ENCODE data around the gene UBALD2.
"Not testable (repeated sequence)": the region's sequence is repeated elsewhere in the genome, so short reads cannot be mapped to it uniquely, and the experiment has no call there.

The UBALD2 gene

GRCh38 chr17:76264755-76265623, at the start of gene UBALD2:
Gene UBALD2, plus strand, starts transcription at chr17:76265348. Its CDS starts 158 bp downstream, at chr17:76265506.
- DNase-seq, result peak; percentile 98

DNA sequence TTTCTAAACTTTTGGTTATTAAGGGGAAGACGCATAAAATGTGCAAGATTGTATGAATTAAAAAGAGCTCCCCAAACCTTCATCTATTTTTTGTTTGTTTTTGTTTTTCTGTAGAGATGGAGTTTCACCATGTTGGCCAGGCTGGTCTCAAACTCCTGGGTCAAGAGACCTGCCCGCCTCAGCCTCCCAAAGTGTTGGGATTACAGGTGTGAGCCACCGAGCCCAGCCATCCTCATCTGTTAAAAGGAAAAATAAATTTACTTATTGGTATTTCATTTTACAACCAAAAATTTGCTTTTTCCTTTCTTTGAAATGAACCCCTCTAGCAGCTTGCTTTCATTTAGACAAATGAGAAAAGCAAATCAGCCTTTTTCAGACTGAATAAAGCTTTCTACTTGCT, 48.1 kb upstream of the UBALD2 start:
- DNase-seq, result no peak

DNA sequence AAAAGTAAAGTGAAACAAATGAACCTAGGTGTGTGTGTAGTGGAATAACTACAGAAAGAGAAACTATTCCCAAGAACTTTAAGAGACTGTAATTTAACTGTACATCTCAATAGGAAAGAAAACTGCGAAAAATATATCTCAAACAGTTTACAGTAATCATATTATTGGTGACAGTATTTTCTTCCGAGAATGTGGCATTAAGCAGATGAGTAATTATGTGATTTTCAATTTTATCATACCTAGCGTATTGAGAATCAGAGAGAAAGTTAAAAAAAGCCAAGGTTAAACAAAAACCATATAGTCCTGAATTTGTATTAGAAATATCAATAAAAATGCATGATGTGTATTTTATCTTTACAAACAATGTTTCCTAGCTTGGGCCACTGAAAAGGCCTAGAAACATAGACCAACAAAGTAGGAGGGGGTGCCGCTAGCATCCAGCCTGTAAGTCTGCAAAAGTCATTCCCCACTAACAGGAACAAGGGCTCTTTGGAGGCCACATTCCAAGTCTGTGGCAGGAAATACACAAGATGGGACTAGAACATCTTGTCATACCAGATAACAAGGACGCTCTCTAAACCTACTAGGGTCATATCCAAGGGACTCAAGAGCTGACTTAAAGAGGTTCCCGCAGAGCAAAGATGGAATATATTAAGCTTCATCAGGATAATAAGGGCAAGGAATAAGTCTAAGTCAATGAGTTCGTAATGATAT, 45.3 kb upstream of the UBALD2 start:
- DNase-seq, result no peak

DNA sequence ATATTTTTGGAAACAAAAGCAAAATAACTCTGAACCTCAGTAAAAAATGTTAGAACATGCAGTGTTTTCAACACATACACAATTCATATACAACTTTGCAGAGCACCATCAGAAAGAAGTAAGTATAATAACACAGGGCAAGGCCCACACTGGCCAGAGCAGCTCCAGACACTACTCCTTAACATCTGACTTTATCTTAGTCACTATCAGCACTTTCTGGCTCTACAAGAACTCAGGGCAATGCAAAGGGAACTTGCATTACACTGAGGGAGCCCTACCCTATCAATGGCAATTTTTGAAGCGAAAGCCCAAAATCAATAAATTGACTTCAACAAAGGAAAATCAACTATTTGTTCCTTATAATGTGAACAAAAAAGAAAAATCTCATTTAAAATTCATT, 41.3 kb upstream of the UBALD2 start:
- DNase-seq, result no peak

GRCh38 chr17:76225373-76226086, 39.6 kb upstream of the UBALD2 start:
- DNase-seq, result not testable (repeated sequence)

DNA sequence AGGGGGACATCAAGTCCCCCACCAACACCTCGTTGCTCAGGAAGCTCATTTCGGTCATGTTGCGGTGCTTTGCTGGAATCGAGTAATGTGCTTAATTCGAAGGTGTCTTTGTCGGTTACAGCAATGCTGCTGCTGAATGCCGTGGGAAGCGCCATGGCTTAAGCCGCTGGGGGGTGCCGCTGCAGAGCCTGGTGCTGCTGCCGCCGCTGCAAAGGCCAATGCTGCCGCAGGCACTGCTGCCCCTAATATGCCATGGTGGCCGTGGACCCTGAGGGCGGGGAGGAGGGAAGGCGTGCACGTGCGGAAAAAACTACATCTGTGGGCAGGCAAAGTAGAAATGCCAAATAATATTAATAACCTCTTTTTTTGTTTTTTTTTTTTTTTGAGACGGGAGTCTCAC, 38.4 kb upstream of the UBALD2 start:
- not testable (repeated sequence) for DNase-seq

GRCh38 chr17:76232342-76232741, 32.8 kb upstream of the UBALD2 start:
- no peak for DNase-seq

DNA sequence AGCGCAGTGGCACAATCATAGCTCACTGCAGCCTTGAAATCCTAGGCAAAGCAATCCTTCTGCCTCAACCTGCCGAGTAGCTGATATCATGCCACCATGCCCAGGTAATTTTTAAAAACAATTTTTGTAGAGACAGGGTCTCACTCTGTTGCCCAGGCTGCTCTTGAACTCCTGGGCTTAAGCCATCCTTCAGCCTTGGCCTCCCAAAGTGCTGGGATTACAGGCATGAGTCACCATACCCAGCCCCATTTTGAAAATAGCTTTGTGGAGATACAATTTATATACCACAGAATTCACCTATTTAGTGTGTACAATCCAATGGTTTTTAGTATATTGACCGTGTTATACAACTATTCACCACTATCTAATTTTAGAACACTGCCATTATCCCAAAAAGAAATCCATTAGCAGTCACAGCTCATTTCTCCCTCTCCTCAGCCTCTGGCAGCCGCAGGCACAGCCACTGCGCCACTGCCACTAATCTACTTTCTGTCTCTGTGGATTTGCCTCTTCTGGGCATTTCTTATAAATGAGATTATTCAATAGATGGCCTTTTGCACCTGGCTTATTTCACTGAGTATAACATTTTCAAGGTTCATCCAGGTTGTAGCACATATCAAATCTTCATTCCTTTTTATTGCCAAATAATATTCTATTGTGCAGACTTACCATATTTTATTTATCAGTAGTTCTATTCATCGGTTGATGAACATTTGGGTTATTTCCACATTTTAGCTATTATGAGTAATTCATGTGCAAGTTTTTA, 31.4 kb upstream of the UBALD2 start:
- no peak for DNase-seq

GRCh38 chr17:76234354-76234679, 30.8 kb upstream of the UBALD2 start:
- no peak for DNase-seq

DNA sequence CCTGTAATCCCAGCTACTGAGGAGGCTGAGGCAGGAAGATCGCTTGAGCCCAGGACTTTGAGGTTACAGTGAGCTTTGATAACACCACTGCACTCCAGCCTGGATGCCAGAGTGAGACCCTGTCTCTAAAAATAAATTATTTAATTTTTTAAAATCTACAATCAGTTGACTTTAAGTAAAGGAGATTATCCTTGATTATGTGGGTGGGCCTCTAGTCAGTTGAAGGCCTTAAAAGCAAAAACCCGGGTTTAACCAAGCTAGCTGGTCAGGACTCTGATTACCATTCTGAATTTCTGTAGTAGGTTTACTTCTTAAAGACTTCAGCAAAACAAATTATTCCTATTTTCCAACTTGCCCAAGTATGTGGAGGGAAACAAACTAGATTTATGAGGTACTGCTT, 29.3 kb upstream of the UBALD2 start:
- no peak for DNase-seq

DNA sequence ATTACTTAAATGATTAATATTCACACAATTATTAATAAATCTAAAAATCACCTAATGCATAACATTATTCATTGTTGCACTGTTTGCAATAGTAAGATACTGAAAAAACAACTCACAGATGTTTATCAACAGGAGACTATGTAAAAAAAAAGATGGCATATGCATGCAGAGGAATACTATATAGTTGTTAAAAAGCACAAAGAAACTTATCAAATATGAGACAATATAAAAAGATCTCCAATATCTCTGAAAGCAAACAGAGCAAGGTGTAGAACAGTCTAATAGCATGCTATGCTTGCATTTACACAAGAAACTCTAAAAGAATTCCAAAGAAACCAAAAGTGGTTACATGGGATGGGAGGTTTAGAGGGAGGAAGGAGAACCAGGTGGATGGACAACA, 28.5 kb upstream of the UBALD2 start:
- DNase-seq, result no peak

- no peak for DNase-seq
These were observed 27.3 kb upstream of the UBALD2 start for GRCh38 chr17:76237859-76238313.

DNA sequence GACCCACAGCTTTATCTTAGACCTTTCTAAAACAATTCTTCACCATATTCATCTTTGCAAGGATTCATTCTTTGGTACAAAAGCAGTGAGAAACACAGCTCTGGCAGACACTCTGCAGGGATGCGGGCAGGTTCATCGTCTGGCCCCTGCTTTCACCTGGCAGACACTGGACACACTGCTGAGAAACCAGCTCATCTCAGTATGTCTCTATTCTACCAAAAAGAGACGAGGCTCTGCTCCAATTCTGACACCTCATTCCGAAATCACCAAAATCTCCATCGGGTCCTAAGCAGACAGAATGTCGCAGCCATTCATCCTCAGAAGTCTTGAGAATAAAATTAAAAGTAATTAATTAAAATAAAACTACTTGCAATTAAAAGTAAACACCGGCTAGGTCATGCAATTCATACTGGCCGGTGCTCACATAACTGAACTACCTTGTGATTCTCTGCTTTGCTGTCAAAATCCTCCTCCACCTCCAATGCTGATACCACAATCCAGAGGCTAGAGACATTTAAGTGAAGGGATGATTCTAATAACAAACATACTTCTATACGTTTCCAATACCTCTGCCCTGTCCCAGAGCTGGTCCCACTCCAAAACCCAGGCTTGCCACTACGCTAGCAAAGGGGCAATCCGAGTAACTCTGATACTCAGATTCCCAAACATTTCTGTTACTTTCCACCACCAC, 26.2 kb upstream of the UBALD2 start:
- no peak for DNase-seq

DNA sequence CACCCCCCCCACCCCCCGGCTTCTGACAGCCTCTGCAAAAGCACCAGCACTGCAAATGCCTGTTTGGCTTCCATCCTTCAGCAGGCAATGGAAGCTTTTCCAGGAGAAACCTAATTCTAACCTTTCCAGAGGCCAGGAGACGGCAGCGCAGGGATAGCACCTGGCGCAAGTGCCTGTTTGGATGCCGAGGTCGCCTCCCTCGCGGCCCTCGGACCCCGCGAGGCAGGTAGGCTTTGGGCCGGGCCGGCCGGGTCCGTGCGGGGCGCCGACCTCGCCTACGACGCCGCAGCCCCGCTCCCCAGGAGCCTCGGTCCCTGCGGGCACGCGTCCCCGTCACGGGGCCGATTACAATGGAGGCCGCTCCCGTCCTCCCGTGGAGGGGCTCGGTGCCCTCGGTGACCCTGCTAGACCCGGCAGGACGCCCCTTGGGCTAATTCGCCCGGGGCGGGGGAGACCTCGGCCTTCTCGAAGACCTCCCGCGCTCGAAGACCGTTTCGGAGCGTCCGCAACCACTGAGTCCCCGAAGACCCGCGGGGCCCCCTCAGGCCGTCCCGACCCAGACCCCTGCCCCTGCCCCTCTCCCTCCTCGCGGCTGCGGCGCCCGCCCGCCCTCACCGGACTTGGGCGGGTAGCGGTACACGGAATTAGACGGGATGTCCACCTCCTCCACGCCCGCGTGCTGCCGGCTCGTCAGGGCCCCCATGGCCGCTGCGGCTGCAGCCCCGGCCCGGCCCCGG, 25.4 kb upstream of the UBALD2 start:
- no peak for DNase-seq

- peak; percentile 55 for DNase-seq
These were observed 24.5 kb upstream of the UBALD2 start, which contains the start of gene RNF157 for GRCh38 chr17:76240461-76241203. Gene RNF157, minus strand, starts transcription at chr17:76240493. Its CDS starts 253 bp downstream, at chr17:76240240.

DNA sequence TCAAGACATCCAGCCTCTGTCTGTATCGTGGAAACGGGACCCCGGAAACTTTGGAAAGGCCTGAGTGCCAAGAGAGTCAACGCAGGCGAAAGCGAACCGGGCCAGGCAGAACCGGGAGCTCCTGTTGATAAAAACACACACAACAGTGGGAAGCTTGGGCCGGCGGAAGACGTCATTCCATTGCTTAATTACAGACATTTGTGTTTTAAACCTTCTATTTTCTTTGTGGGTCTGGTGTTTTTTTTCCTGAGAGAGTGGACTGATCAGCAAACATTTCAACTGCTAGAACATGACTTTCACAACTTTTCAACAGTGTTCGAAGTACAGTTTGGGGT, 24.0 kb upstream of the UBALD2 start:
- DNase-seq, result no peak

DNA sequence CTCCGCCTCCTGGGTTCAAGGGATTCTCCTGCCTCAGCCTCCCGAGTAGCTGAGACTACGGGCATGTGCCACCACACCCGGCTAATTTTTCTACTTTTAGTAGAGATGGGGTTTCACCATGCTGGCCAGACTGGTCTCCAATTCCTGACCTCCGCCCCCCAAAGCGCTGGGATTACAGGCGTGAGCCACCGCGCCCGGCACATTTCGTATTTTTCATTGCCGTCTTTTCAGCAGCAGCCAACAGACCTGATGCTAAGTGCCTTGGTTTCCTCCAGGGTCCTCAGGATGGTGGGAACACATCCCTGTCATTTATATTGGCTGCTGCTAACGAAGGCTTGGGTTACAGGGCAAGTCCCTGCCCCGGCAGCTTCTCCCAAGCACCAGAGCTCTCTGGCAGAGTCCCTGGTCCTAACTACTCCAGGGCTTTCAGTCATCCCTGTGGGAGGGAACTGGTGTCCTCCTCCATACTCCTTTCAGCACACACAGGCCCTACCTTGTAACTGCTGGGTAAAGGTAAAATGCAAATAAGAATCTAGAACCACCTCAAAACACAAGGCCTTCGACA, 23.4 kb upstream of the UBALD2 start:
- no peak for DNase-seq

GRCh38 chr17:76243826-76244679, 21.1 kb upstream of the UBALD2 start:
- no peak for DNase-seq

GRCh38 chr17:76244721-76245120, 20.4 kb upstream of the UBALD2 start:
- DNase-seq, result not testable (repeated sequence)
